Chondrocyte (in vitro differentiated cells): Measurements from ENCODE around the gene COPB2. TPM values are rescaled to one million over a fixed set of nuclear protein-coding genes. Genes with fewer than 3 reads are reported as not detected.

Experiments used
- DNase-seq: peaks from one replicate; pipeline ENCODE4 v3.0.0; 2021; ENCODE audit warnings: mixed read lengths, low spot score
- H3K27ac Mint-ChIP-seq: one replicate; pipeline ENCODE4 v1.8.0; 2021; ENCODE audit warnings: mild to moderate bottlenecking, moderate library complexity, mixed read lengths; ENCODE audit not compliant: unreplicated experiment
- H3K27me3 Mint-ChIP-seq: 2 replicates; pipeline ENCODE4 v1.8.0; 2021; ENCODE audit warnings: low read depth, mixed read lengths
- H3K36me3 Mint-ChIP-seq: 2 replicates; pipeline ENCODE4 v1.8.0; 2021; ENCODE audit warnings: low read depth, mixed read lengths
- H3K4me1 Mint-ChIP-seq: 2 replicates; pipeline ENCODE4 v1.8.0; 2021; ENCODE audit warnings: low read depth, mild to moderate bottlenecking, mixed read lengths
- H3K4me3 Mint-ChIP-seq: one replicate; pipeline ENCODE4 v1.8.0; 2021; ENCODE audit warnings: mild to moderate bottlenecking, moderate library complexity, mixed read lengths; ENCODE audit not compliant: unreplicated experiment
- H3K9me3 Mint-ChIP-seq: 2 replicates; pipeline ENCODE4 v1.8.0; 2021; ENCODE audit warnings: low read depth, mixed read lengths
- total RNA-seq: library from RNA; stranded (reverse); gene quantifications from 3 replicates; pipeline ENCODE4 v1.2.1, GENCODE V29; 2021
- TF ChIP-seq, protein P1 (sequence below): fragments of 200-600 bp; sonication (generic); IDR thresholded peaks from 2 replicates; pipeline ENCODE4 v1.5.0; 2021; ENCODE audit warnings: antibody characterized with exemption, mild to moderate bottlenecking, moderate library complexity

Gene COPB2
- total RNA-seq, 1 donor from 2014 or later = 180 TPM

GRCh38 chr3:139327861-139328260 is 61.6 kb downstream of the COPB2 start:
- TF ChIP-seq, protein P1, sequence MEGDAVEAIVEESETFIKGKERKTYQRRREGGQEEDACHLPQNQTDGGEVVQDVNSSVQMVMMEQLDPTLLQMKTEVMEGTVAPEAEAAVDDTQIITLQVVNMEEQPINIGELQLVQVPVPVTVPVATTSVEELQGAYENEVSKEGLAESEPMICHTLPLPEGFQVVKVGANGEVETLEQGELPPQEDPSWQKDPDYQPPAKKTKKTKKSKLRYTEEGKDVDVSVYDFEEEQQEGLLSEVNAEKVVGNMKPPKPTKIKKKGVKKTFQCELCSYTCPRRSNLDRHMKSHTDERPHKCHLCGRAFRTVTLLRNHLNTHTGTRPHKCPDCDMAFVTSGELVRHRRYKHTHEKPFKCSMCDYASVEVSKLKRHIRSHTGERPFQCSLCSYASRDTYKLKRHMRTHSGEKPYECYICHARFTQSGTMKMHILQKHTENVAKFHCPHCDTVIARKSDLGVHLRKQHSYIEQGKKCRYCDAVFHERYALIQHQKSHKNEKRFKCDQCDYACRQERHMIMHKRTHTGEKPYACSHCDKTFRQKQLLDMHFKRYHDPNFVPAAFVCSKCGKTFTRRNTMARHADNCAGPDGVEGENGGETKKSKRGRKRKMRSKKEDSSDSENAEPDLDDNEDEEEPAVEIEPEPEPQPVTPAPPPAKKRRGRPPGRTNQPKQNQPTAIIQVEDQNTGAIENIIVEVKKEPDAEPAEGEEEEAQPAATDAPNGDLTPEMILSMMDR = no peak
- peaks cover 4% of the 10 kb centered on the region for H3K4me1 Mint-ChIP-seq
- no peaks in the 10 kb centered on the region for H3K9me3 Mint-ChIP-seq
- no peak overlapping the region for H3K27ac Mint-ChIP-seq
- H3K27me3 Mint-ChIP-seq = peaks cover 41% of the 10 kb centered on the region
- no peak overlapping the region for H3K4me3 Mint-ChIP-seq
- no peak for DNase-seq
- no peaks in the 10 kb centered on the region for H3K36me3 Mint-ChIP-seq

- no peak overlapping the region for H3K4me3 Mint-ChIP-seq
- peaks cover 4% of the 10 kb centered on the region for H3K4me1 Mint-ChIP-seq
- no peaks in the 10 kb centered on the region for H3K9me3 Mint-ChIP-seq
- no peak for DNase-seq
- H3K27me3 Mint-ChIP-seq = peaks cover 37% of the 10 kb centered on the region
- H3K36me3 Mint-ChIP-seq = no peaks in the 10 kb centered on the region
- H3K27ac Mint-ChIP-seq = no peak overlapping the region
- TF ChIP-seq, protein P1 = no peak
Observed at GRCh38 chr3:139327231-139327630, 62.2 kb downstream of the COPB2 start.

GRCh38 chr3:139326707-139327106 is 62.7 kb downstream of the COPB2 start:
- no peak for DNase-seq
- H3K27me3 Mint-ChIP-seq = peaks cover 36% of the 10 kb centered on the region
- no peaks in the 10 kb centered on the region for H3K36me3 Mint-ChIP-seq
- H3K9me3 Mint-ChIP-seq = no peaks in the 10 kb centered on the region
- H3K4me3 Mint-ChIP-seq = no peak overlapping the region
- H3K27ac Mint-ChIP-seq = no peak overlapping the region
- TF ChIP-seq, protein P1 = no peak
- peaks cover 4% of the 10 kb centered on the region for H3K4me1 Mint-ChIP-seq

DNA sequence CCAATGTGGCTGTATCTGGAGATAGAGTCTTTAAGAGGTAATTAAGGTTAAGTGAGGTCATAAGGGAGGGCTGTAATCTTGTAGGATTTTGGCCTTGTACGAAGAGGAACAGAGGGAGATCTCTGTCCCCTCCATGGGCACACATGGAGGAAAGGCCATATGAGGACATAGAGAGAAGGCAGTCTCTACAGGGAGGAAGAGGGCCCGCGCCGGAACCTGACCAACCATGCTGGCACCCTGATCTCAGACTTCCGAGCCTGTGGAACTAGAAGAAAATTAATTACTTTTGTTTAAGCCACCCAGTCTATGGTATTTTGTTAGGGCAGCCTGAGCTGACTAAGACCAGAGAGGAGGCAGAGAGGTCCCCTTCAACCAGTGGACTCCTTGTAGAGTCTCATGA is 63.3 kb downstream of the COPB2 start:
- H3K4me1 Mint-ChIP-seq = peaks cover 4% of the 10 kb centered on the region
- H3K4me3 Mint-ChIP-seq = no peak overlapping the region
- TF ChIP-seq, protein P1 = no peak
- H3K27ac Mint-ChIP-seq = no peak overlapping the region
- peaks cover 38% of the 10 kb centered on the region for H3K27me3 Mint-ChIP-seq
- DNase-seq = no peak
- H3K9me3 Mint-ChIP-seq = no peaks in the 10 kb centered on the region
- H3K36me3 Mint-ChIP-seq = no peaks in the 10 kb centered on the region

DNA sequence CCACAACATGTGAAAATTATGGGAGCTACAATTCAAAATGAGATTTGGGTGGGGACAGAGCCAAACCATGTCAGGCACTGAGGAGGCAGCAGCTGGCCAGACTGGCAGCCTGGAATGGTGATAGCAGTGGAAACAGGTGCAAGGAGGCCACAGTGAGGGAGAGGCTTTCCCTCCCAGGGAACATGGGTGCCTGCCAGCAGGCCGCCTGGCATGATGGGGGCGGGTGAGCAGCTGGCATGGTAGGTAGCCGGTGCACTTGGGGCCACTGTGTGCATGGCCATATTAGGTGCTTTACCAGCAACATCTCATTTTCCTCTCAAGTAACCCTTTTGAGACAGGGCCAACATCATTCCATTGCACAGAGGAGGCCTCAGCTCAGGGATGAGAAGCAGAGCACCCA is 63.9 kb downstream of the COPB2 start:
- TF ChIP-seq, protein P1 = no peak
- Mint-ChIP-seq H3K9me3 (no peaks in the 10 kb centered on the region), H3K4me3 (no peak overlapping the region), H3K4me1 (peaks cover 4% of the 10 kb centered on the region), H3K27me3 (peaks cover 37% of the 10 kb centered on the region), H3K36me3 (no peaks in the 10 kb centered on the region), H3K27ac (no peak overlapping the region)
- no peak for DNase-seq
